HepG2 (cell line): ENCODE results near the gene EYA2. TPM values are rescaled to one million over a fixed set of nuclear protein-coding genes. Genes with fewer than 3 reads are reported as not detected.

Source experiments
- ATF4 ChIP-seq, 2 experiments: fragments of 450-650 bp in 1 of 2; sonication (generic) in 1 of 2; formaldehyde crosslinking; IDR thresholded peaks; 2 replicates each; pipeline versions ENCODE4 v1.5.0 to v1.8.0; 2020 to 2022; ENCODE audit warnings: mild to moderate bottlenecking in 1 of 2, missing genetic modification reagents in 1 of 2
- DMAP1 ChIP-seq: IDR thresholded peaks from 2 replicates; pipeline ENCODE4 v1.6.1; 2016
- FOXJ3 ChIP-seq: sonication (generic); formaldehyde crosslinking; IDR thresholded peaks from 2 replicates; pipeline ENCODE4 v1.4.0; 2020; ENCODE audit warnings: missing genetic modification reagents, mild to moderate bottlenecking, borderline replicate concordance
- FOXK2 ChIP-seq: fragments of 450-650 bp; IDR thresholded peaks from 2 replicates; pipeline ENCODE4 v1.6.1; 2016
- HOXA7 ChIP-seq: sonication (generic); formaldehyde crosslinking; IDR thresholded peaks from 2 replicates; pipeline ENCODE4 v1.8.1; 2022; ENCODE audit warnings: mild to moderate bottlenecking, missing genetic modification reagents, moderate library complexity
- MTA1 ChIP-seq: sonication (generic); formaldehyde crosslinking; IDR thresholded peaks from 2 replicates; pipeline ENCODE4 v1.4.0; 2020; ENCODE audit warnings: missing genetic modification reagents, mild to moderate bottlenecking, borderline replicate concordance
- MXI1 ChIP-seq: IDR thresholded peaks from 3 replicates; pipeline ENCODE4 v1.6.1; 2012; ENCODE audit warnings: low read depth, low read length, inconsistent platforms, borderline replicate concordance
- NFE2L2 ChIP-seq: fragments of 150-350 bp; IDR thresholded peaks from 2 replicates; pipeline ENCODE4 v1.6.1; 2014; ENCODE audit warnings: low read length
- NFKBIZ ChIP-seq: IDR thresholded peaks from 2 replicates; pipeline ENCODE4 v1.6.1; 2018; ENCODE audit warnings: missing genetic modification reagents, missing compliant biosample characterization
- POLR2G ChIP-seq: fragments of 200-400 bp; formaldehyde crosslinking; IDR thresholded peaks from 2 replicates; pipeline ENCODE4 v1.6.1; 2018; ENCODE audit warnings: mild to moderate bottlenecking, low read depth, low read length, moderate library complexity
- RXRA ChIP-seq: sonication (generic); formaldehyde crosslinking; IDR thresholded peaks from 2 replicates; pipeline ENCODE4 v1.5.1; 2020; ENCODE audit warnings: missing genetic modification reagents
- SALL1 ChIP-seq: sonication (generic); formaldehyde crosslinking; IDR thresholded peaks from 2 replicates; pipeline ENCODE4 v1.8.0; 2022; ENCODE audit warnings: mild to moderate bottlenecking, missing genetic modification reagents
- YY1 ChIP-seq: IDR thresholded peaks from 2 replicates; pipeline ENCODE4 v1.6.1; 2011; ENCODE audit warnings: low read length, low read depth, moderate library complexity, mild to moderate bottlenecking; ENCODE audit not compliant: insufficient read depth, insufficient replicate concordance
- ZBTB1 ChIP-seq: sonication (generic); formaldehyde crosslinking; IDR thresholded peaks from 2 replicates; pipeline ENCODE4 v1.4.0; 2020; ENCODE audit warnings: missing genetic modification reagents, borderline replicate concordance
- ZBTB49 ChIP-seq: sonication (generic); formaldehyde crosslinking; IDR thresholded peaks from 2 replicates; pipeline ENCODE4 v1.4.0; 2020; ENCODE audit warnings: missing genetic modification reagents, borderline replicate concordance
- ZNF382 ChIP-seq: sonication (generic); formaldehyde crosslinking; IDR thresholded peaks from 2 replicates; pipeline ENCODE4 v1.5.0; 2020; ENCODE audit warnings: missing genetic modification reagents, mild to moderate bottlenecking, borderline replicate concordance
- ZNF619 ChIP-seq: sonication (generic); formaldehyde crosslinking; IDR thresholded peaks from 2 replicates; pipeline ENCODE4 v1.4.0; 2020; ENCODE audit warnings: mild to moderate bottlenecking, missing genetic modification reagents
- ZNF790 ChIP-seq: sonication (generic); formaldehyde crosslinking; IDR thresholded peaks from 2 replicates; pipeline ENCODE4 v1.8.0; 2022; ENCODE audit warnings: missing genetic modification reagents, mild to moderate bottlenecking, borderline replicate concordance
- polyA plus RNA-seq, 8 experiments: library from polyadenylated mRNA; depleted of rRNA in 3 of 8; stranded (reverse) in 7 of 8; unstranded in 1 of 8; fragments of >200 nt; fragmentation: Illumina TruSeq in 4 of 8; extraction: Trizol in 4 of 8; gene quantifications; 2 replicates each; pipeline versions ENCODE4 v1.2.1 to v1.2.3, GENCODE V29; 2011 to 2016; ENCODE audit warnings: low read depth in 4 of 8, missing spikeins in 1 of 8, mixed read lengths in 1 of 8; ENCODE audit not compliant: insufficient read depth in 1 of 8
- total RNA-seq, 5 experiments: library from RNA; depleted of rRNA; stranded (reverse); fragments of >200 nt; fragmentation: Illumina TruSeq; extraction: Trizol; gene quantifications; 2 replicates each; pipeline ENCODE4 v1.2.3, GENCODE V29; 2016; ENCODE audit warnings: low read depth in 1 of 5
- TF ChIP-seq, protein P1 (sequence below): sonication (generic); formaldehyde crosslinking; IDR thresholded peaks from 2 replicates; pipeline ENCODE4 v1.4.0; 2020; ENCODE audit warnings: mild to moderate bottlenecking, missing genetic modification reagents
- TF ChIP-seq, protein P2 (sequence below): sonication (generic); formaldehyde crosslinking; IDR thresholded peaks from 2 replicates; pipeline ENCODE4 v1.5.1; 2020; ENCODE audit warnings: missing genetic modification reagents, mild to moderate bottlenecking, borderline replicate concordance
- TF ChIP-seq, protein P3 (sequence below): sonication (generic); formaldehyde crosslinking; conservative IDR thresholded peaks from 2 replicates; pipeline ENCODE4 v1.8.1; 2023; ENCODE audit warnings: missing genetic modification reagents
- TF ChIP-seq, protein P4 (sequence below): sonication (generic); formaldehyde crosslinking; IDR thresholded peaks from 2 replicates; pipeline ENCODE4 v1.4.0; 2020; ENCODE audit warnings: low read depth, mild to moderate bottlenecking, missing genetic modification reagents

Gene EYA2
- total and polyA plus RNA-seq, 2 of the 13 experiments (the other 11 are each of a cell fraction or from before 2014, with no cell fraction given) = not detected

DNA sequence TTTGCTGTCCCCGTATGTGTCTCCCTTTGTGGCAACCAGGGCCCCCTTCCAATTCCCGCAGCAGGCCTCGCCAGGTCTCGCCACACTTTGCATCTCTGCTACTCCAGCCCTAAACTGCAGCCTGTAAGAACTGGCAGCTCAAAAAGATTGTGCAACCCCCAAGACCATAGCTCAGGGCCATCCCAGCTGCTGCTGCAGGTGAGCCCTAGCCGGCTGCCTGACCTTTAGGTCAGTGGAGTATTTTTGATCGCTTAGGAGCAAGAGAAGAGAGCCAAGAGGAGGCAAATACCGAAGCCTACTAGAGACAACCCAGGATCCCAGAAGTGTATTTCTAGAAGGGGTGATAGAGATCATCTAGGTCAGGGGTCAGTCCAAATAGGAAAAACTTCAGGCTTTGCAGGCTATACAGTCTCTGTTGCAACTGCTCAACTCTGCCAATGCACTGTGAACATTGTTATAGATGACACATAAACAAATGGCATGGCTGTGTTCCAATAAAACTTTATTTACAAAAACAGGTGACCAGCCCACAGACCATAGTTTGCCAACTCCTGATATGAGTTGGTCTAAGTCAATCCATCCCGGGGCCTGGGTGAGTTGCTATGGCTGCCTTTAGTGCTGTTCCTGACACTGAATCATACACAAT is 138.4 kb downstream of the EYA2 start (continued):
- TF ChIP-seq NFE2L2 (no peak), ZBTB1 (CRISPR knock-in tag) (no peak), NFKBIZ (CRISPR knock-in tag) (no peak), ZBTB49 (CRISPR knock-in tag) (no peak), DMAP1 (no peak), FOXJ3 (no peak), SALL1 (CRISPR knock-in tag) (peak; percentile 91), RXRA (CRISPR knock-in tag) (no peak), YY1 (no peak), MTA1 (CRISPR knock-in tag) (0 out of 2 replicates have a peak, but pooled peaks have one; percentile 76), ATF4 (CRISPR knock-in tag; IDR thresholded peaks at IDR 0.05) (no peak), POLR2G (no peak), FOXK2 (no peak), HOXA7 (CRISPR knock-in tag) (no peak), ZNF619 (CRISPR knock-in tag) (no peak), MXI1 (no peak), ZNF382 (no peak), ZNF790 (CRISPR knock-in tag) (no peak)
- TF ChIP-seq, protein P1, sequence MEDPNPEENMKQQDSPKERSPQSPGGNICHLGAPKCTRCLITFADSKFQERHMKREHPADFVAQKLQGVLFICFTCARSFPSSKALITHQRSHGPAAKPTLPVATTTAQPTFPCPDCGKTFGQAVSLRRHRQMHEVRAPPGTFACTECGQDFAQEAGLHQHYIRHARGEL (CRISPR knock-in tag) = 0 out of 2 replicates have a peak, but pooled peaks have one; percentile 6
- TF ChIP-seq, protein P2, sequence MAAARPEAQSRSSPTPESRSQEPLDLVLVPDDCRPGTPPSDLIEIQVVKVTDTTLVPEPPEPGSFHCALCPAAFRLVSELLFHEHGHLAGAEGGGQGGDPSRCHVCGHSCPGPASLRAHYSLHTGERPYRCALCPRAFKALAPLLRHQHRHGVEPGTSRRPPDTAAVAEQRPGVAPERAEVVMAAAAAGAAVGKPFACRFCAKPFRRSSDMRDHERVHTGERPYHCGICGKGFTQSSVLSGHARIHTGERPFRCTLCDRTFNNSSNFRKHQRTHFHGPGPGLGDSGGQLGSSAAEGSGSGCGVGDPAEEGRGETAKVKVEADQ (CRISPR knock-in tag) = no peak
- TF ChIP-seq, protein P3, sequence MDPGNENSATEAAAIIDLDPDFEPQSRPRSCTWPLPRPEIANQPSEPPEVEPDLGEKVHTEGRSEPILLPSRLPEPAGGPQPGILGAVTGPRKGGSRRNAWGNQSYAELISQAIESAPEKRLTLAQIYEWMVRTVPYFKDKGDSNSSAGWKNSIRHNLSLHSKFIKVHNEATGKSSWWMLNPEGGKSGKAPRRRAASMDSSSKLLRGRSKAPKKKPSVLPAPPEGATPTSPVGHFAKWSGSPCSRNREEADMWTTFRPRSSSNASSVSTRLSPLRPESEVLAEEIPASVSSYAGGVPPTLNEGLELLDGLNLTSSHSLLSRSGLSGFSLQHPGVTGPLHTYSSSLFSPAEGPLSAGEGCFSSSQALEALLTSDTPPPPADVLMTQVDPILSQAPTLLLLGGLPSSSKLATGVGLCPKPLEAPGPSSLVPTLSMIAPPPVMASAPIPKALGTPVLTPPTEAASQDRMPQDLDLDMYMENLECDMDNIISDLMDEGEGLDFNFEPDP = no peak
- TF ChIP-seq, protein P4, sequence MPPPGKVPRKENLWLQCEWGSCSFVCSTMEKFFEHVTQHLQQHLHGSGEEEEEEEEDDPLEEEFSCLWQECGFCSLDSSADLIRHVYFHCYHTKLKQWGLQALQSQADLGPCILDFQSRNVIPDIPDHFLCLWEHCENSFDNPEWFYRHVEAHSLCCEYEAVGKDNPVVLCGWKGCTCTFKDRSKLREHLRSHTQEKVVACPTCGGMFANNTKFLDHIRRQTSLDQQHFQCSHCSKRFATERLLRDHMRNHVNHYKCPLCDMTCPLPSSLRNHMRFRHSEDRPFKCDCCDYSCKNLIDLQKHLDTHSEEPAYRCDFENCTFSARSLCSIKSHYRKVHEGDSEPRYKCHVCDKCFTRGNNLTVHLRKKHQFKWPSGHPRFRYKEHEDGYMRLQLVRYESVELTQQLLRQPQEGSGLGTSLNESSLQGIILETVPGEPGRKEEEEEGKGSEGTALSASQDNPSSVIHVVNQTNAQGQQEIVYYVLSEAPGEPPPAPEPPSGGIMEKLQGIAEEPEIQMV (CRISPR knock-in tag) = no peak
